ENCODE results near the gene PGRMC2. TPM values are rescaled to one million over a fixed set of nuclear protein-coding genes. Genes with fewer than 3 reads are reported as not detected.

Gene PGRMC2
- polyA plus RNA-seq, 2 of the 4 experiments (the other 2 are of a cell fraction): 48.1 to 124 TPM

DNA sequence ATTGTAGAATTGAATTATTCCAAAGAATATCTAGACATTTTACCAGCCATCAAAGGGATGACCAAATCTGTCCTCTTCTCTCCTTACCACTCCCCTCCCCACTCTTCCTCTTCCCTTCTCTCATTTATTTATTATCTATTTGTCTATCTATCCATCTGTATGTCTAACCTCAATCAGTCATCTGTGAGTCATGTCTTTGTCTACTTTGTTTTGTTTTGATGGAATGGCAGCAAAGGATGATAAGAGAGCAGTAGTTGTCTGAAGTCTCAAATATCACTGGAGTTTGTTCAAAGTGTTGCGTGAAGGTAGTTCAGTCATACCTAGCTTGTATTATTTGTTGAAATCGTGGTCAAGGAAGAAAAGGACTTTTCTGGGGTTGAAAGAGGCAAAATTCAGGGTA is 34.7 kb upstream of the PGRMC2 start (continued):
- TF ChIP-seq, protein P1, sequence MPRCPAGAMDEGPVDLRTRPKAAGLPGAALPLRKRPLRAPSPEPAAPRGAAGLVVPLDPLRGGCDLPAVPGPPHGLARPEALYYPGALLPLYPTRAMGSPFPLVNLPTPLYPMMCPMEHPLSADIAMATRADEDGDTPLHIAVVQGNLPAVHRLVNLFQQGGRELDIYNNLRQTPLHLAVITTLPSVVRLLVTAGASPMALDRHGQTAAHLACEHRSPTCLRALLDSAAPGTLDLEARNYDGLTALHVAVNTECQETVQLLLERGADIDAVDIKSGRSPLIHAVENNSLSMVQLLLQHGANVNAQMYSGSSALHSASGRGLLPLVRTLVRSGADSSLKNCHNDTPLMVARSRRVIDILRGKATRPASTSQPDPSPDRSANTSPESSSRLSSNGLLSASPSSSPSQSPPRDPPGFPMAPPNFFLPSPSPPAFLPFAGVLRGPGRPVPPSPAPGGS (IDR thresholded peaks at IDR 0.05): no peak
- TF ChIP-seq MAZ (IDR thresholded peaks at IDR 0.05; ENCODE audit: borderline replicate concordance, low read depth, low read length) (no peak), MYC (IDR thresholded peaks at IDR 0.05; ENCODE audit: borderline replicate concordance, low read length) (no peak), GATA3 (IDR thresholded peaks at IDR 0.05; ENCODE audit: borderline replicate concordance) (peak; percentile 97), KDM5A (IDR thresholded peaks at IDR 0.05) (no peak), EHMT2 (IDR thresholded peaks at IDR 0.05; ENCODE audit: low read depth) (no peak), ESRRA (IDR thresholded peaks at IDR 0.05; ENCODE audit: borderline replicate concordance, low read length) (no peak), FOSB (CRISPR knock-in tag; IDR thresholded peaks at IDR 0.05) (no peak), BHLHE40 (IDR thresholded peaks at IDR 0.05; ENCODE audit: low read depth, low read length) (no peak), ZNF302 (CRISPR knock-in tag; IDR thresholded peaks at IDR 0.05) (no peak), RARB (CRISPR knock-in tag; IDR thresholded peaks at IDR 0.05) (no peak), EHF (CRISPR knock-in tag; IDR thresholded peaks at IDR 0.05) (no peak), CBX2 (IDR thresholded peaks at IDR 0.05; ENCODE audit: borderline replicate concordance, low read depth) (no peak), JUN (IDR thresholded peaks at IDR 0.05) (0 out of 5 replicates have a peak, but pooled peaks of 1 of the 2 experiments have one; percentile 22), TP53 (CRISPR knock-in tag; IDR thresholded peaks at IDR 0.05) (no peak), NPAS2 (CRISPR knock-in tag; IDR thresholded peaks at IDR 0.05; ENCODE audit: borderline replicate concordance) (no peak), HOXB13 (CRISPR knock-in tag; IDR thresholded peaks at IDR 0.05; ENCODE audit: low read depth) (no peak)
- TF ChIP-seq, protein P2, sequence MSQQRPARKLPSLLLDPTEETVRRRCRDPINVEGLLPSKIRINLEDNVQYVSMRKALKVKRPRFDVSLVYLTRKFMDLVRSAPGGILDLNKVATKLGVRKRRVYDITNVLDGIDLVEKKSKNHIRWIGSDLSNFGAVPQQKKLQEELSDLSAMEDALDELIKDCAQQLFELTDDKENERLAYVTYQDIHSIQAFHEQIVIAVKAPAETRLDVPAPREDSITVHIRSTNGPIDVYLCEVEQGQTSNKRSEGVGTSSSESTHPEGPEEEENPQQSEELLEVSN (IDR thresholded peaks at IDR 0.05; ENCODE audit: borderline replicate concordance, low read depth): no peak
- TF ChIP-seq, protein P3, sequence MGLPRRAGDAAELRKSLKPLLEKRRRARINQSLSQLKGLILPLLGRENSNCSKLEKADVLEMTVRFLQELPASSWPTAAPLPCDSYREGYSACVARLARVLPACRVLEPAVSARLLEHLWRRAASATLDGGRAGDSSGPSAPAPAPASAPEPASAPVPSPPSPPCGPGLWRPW (IDR thresholded peaks at IDR 0.05): no peak
- TF ChIP-seq, protein P4, sequence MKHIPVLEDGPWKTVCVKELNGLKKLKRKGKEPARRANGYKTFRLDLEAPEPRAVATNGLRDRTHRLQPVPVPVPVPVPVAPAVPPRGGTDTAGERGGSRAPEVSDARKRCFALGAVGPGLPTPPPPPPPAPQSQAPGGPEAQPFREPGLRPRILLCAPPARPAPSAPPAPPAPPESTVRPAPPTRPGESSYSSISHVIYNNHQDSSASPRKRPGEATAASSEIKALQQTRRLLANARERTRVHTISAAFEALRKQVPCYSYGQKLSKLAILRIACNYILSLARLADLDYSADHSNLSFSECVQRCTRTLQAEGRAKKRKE (CRISPR knock-in tag; IDR thresholded peaks at IDR 0.05; ENCODE audit: low read depth): no peak
- TF ChIP-seq, protein P5, sequence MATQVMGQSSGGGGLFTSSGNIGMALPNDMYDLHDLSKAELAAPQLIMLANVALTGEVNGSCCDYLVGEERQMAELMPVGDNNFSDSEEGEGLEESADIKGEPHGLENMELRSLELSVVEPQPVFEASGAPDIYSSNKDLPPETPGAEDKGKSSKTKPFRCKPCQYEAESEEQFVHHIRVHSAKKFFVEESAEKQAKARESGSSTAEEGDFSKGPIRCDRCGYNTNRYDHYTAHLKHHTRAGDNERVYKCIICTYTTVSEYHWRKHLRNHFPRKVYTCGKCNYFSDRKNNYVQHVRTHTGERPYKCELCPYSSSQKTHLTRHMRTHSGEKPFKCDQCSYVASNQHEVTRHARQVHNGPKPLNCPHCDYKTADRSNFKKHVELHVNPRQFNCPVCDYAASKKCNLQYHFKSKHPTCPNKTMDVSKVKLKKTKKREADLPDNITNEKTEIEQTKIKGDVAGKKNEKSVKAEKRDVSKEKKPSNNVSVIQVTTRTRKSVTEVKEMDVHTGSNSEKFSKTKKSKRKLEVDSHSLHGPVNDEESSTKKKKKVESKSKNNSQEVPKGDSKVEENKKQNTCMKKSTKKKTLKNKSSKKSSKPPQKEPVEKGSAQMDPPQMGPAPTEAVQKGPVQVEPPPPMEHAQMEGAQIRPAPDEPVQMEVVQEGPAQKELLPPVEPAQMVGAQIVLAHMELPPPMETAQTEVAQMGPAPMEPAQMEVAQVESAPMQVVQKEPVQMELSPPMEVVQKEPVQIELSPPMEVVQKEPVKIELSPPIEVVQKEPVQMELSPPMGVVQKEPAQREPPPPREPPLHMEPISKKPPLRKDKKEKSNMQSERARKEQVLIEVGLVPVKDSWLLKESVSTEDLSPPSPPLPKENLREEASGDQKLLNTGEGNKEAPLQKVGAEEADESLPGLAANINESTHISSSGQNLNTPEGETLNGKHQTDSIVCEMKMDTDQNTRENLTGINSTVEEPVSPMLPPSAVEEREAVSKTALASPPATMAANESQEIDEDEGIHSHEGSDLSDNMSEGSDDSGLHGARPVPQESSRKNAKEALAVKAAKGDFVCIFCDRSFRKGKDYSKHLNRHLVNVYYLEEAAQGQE (IDR thresholded peaks at IDR 0.05): no peak

DNA sequence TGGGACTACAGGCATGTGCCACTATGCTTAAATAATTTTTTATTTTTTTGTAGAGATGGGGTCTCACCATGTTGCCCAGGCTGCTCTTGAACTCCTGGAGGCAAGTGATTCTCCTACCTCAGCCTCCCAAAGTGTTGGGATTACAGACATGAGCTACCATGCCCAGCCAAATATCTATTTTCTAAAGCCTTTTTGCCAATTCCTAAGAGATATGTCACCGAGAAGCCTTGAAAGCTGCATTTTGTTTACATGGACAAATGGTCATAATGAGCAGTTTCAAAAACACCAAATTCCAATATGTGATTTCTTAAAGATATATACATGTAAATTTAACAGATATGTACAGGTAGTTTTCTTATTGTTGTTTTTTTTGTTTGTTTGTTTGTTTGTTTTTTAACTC is 33.0 kb upstream of the PGRMC2 start:
- WGBS (ENCODE audit: missing lambda C conversion rate): 81% methylated on average over 1 of the region's 1 CpG
- DNase-seq (ENCODE audit: low read depth in 1 of 2, low spot score in 1 of 2) (no peak), FAIRE-seq (no peak), ATAC-seq (no peak)
- CTCF ChIA-PET: interaction anchor here (1.6 to 2.7 kb wide), 3 partner anchors 12 to 108 kb away, joined by 6 to 8 read pairs (median 7); no protein-coding TSS in a partner anchor
- POLR2A ChIA-PET: interaction anchor here (3.2 kb wide), 1 partner anchor 33 kb away, joined by 18 read pairs; the partner anchor contains the start of gene PGRMC2
- peak overlapping the region; percentile 88 to 92; a peak in 5 of 6 replicates for H3K27ac ChIP-seq
- H3K9me3 ChIP-seq: no peaks in the 10 kb centered on the region
- peak overlapping the region; percentile 62; the same call in 1 of the 3 replicates for H3K4me2 ChIP-seq
- H3K4me1 ChIP-seq: peaks cover 43% of the 10 kb centered on the region
- no peak overlapping the region for H3K4me3 ChIP-seq
- TF ChIP-seq RFX5 (IDR thresholded peaks at IDR 0.05) (no peak), POLR2AphosphoS2 (conservative IDR thresholded peaks at IDR 0.05; ENCODE audit: low read length) (no peak), ZFP36 (IDR thresholded peaks at IDR 0.05; ENCODE audit: borderline replicate concordance, partially characterized antibody) (no peak), ZNF302 (CRISPR knock-in tag; IDR thresholded peaks at IDR 0.05) (no peak), SREBF2 (IDR thresholded peaks at IDR 0.05) (no peak), CHD2 (IDR thresholded peaks at IDR 0.05; ENCODE audit: low read length, partially characterized antibody) (no peak), HOXB5 (CRISPR knock-in tag; IDR thresholded peaks at IDR 0.05) (no peak), TFCP2L1 (CRISPR knock-in tag; IDR thresholded peaks at IDR 0.05) (no peak), BHLHE40 (IDR thresholded peaks at IDR 0.05; ENCODE audit: low read depth, low read length) (no peak), CHD4 (IDR thresholded peaks at IDR 0.05; ENCODE audit: borderline replicate concordance) (no peak)
- TF ChIP-seq, protein P3 (IDR thresholded peaks at IDR 0.05): no peak
- TF ChIP-seq, protein P6, sequence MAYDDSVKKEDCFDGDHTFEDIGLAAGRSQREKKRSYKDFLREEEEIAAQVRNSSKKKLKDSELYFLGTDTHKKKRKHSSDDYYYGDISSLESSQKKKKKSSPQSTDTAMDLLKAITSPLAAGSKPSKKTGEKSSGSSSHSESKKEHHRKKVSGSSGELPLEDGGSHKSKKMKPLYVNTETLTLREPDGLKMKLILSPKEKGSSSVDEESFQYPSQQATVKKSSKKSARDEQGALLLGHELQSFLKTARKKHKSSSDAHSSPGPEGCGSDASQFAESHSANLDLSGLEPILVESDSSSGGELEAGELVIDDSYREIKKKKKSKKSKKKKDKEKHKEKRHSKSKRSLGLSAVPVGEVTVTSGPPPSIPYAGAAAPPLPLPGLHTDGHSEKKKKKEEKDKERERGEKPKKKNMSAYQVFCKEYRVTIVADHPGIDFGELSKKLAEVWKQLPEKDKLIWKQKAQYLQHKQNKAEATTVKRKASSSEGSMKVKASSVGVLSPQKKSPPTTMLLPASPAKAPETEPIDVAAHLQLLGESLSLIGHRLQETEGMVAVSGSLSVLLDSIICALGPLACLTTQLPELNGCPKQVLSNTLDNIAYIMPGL (CRISPR knock-in tag; IDR thresholded peaks at IDR 0.05; ENCODE audit: borderline replicate concordance): no peak
